Ovary (tissue), 3 donors: ENCODE measurements around the gene ARMCX6.

Source experiments
- CTCF ChIP-seq, 3 donors: fragments of 450-650 bp in 2 of 3; fragments of 200-600 bp in 1 of 3; IDR thresholded peaks; one replicate each; pipeline versions ENCODE4 v1.5.1 to v1.8.0; 2016 to 2022; ENCODE audit warnings: antibody characterized with exemption in 3 of 3, mild to moderate bottlenecking in 1 of 3
- EP300 ChIP-seq: sonication (generic); formaldehyde crosslinking; IDR thresholded peaks from one replicate; pipeline ENCODE4 v1.6.1; 2017; ENCODE audit warnings: antibody characterized with exemption
- POLR2A ChIP-seq: fragments of 450-650 bp; IDR thresholded peaks from one replicate; pipeline ENCODE4 v1.6.1; 2017; ENCODE audit warnings: antibody characterized with exemption, mild to moderate bottlenecking, moderate library complexity
- donor health status: DM: no; HTN: no; CAD: no.

GRCh38 chrX:101655534-101655933 lies 37.7 kb upstream of the ARMCX6 start:
- TF ChIP-seq CTCF (IDR thresholded peaks at IDR 0.05) (no peak), EP300 (no peak), POLR2A (no peak)
